Neural cell (in vitro differentiated cells): ENCODE results near the gene ZDHHC14. TPM values are rescaled to one million over a fixed set of nuclear protein-coding genes. Genes with fewer than 3 reads are reported as not detected.

Experiments used
- H2AFZ ChIP-seq: fragments of 200-600, 300-800 bp; sonication (generic), shearing (Covaris generic); 2 replicates; pipeline ENCODE4 v1.6.0; 2014; ENCODE audit warnings: low read depth, mild to moderate bottlenecking, antibody characterized with exemption, low read length, moderate library complexity
- H3F3A ChIP-seq: fragments of 200-600 bp; shearing (Covaris generic); 2 replicates; pipeline ENCODE4 v1.6.1; 2016; ENCODE audit warnings: mild to moderate bottlenecking, moderate library complexity, mixed read lengths, antibody characterized with exemption, low read length; ENCODE audit not compliant: insufficient read depth, poor library complexity, severe bottlenecking
- H3K27ac ChIP-seq: fragments of 200-600, 300-800 bp; sonication (generic), shearing (Covaris generic); 2 replicates; pipeline ENCODE4 v1.5.1; 2014; ENCODE audit warnings: mild to moderate bottlenecking, low read length, moderate library complexity
- H3K27me3 ChIP-seq: fragments of 300-800, 200-600 bp; sonication (generic), shearing (Covaris generic); 2 replicates; pipeline ENCODE4 v1.6.0; 2014; ENCODE audit warnings: mild to moderate bottlenecking, low read depth, low read length, moderate library complexity; ENCODE audit not compliant: insufficient read depth
- H3K36me3 ChIP-seq: fragments of 300-800, 200-600 bp; sonication (generic), shearing (Covaris generic); 2 replicates; pipeline ENCODE4 v1.5.1; 2014; ENCODE audit warnings: mild to moderate bottlenecking, antibody characterized with exemption, low read length, moderate library complexity; ENCODE audit not compliant: insufficient read depth
- H3K4me2 ChIP-seq: fragments of 300-800, 200-600 bp; sonication (generic), shearing (Covaris generic); 2 replicates; pipeline ENCODE4 v1.6.0; 2014; ENCODE audit warnings: mild to moderate bottlenecking, low read length
- H3K4me3 ChIP-seq: fragments of 300-800, 200-600 bp; sonication (generic), shearing (Covaris generic); 2 replicates; pipeline ENCODE4 v1.5.1; 2014; ENCODE audit warnings: mild to moderate bottlenecking, low read length, moderate library complexity
- H3K79me2 ChIP-seq: fragments of 200-600 bp; shearing (Covaris generic); replicated peaks from 2 replicates; pipeline ENCODE4 v1.6.0; 2014; ENCODE audit warnings: mild to moderate bottlenecking, low read length, moderate library complexity; ENCODE audit not compliant: insufficient read depth
- H3K9ac ChIP-seq: fragments of 300-800, 200-600 bp; sonication (generic), shearing (Covaris generic); 2 replicates; pipeline ENCODE4 v1.6.1; 2016; ENCODE audit warnings: mild to moderate bottlenecking, low read length, mixed read lengths
- H3K9me2 ChIP-seq: fragments of 200-600 bp; shearing (Covaris generic); 2 replicates; pipeline ENCODE4 v1.6.1; 2016; ENCODE audit warnings: mild to moderate bottlenecking, low read length, mixed read lengths; ENCODE audit not compliant: insufficient read depth
- H3K9me3 ChIP-seq: fragments of 200-600, 300-800 bp; sonication (generic), shearing (Covaris generic); 2 replicates; pipeline ENCODE4 v1.6.1; 2016; ENCODE audit warnings: mild to moderate bottlenecking, mixed run types, low read length, moderate library complexity, mixed read lengths
- H4K20me1 ChIP-seq: fragments of 200-600 bp; shearing (Covaris generic); 2 replicates; pipeline ENCODE4 v1.6.1; 2016; ENCODE audit warnings: mild to moderate bottlenecking, mixed run types; ENCODE audit not compliant: insufficient read depth
- CTCF ChIP-seq: fragments of 450-650 bp; IDR thresholded peaks from 2 replicates; pipeline ENCODE4 v1.5.1; 2014; ENCODE audit warnings: antibody characterized with exemption, mild to moderate bottlenecking, moderate library complexity; ENCODE audit not compliant: poor library complexity, severe bottlenecking
- EP300 ChIP-seq: fragments of 450-650 bp; conservative IDR thresholded peaks from 2 replicates; pipeline ENCODE4 v1.6.1; 2014; ENCODE audit warnings: antibody characterized with exemption, mild to moderate bottlenecking, moderate library complexity; ENCODE audit not compliant: poor library complexity, severe bottlenecking
- EZH2 ChIP-seq: fragments of 200-600, 300-800 bp; shearing (Covaris generic), sonication (generic); IDR thresholded peaks from 2 replicates; pipeline ENCODE4 v1.6.1; 2014; ENCODE audit warnings: antibody characterized with exemption, low read length, borderline replicate concordance, mild to moderate bottlenecking; ENCODE audit not compliant: insufficient read depth, poor library complexity, severe bottlenecking
- MXI1 ChIP-seq: fragments of 450-650 bp; conservative IDR thresholded peaks from 2 replicates; pipeline ENCODE4 v1.6.1; 2014; ENCODE audit warnings: antibody characterized with exemption, mild to moderate bottlenecking; ENCODE audit not compliant: poor library complexity, severe bottlenecking
- POLR2AphosphoS5 ChIP-seq: IDR thresholded peaks from 2 replicates; pipeline ENCODE4 v1.6.1; 2012
- RAD21 ChIP-seq: fragments of 450-650 bp; conservative IDR thresholded peaks from 2 replicates; pipeline ENCODE4 v1.6.1; 2014; ENCODE audit warnings: antibody characterized with exemption, mild to moderate bottlenecking, moderate library complexity
- REST ChIP-seq: IDR thresholded peaks from 2 replicates; pipeline ENCODE4 v1.6.1; 2012; ENCODE audit warnings: borderline replicate concordance
- SMC3 ChIP-seq: fragments of 450-650 bp; conservative IDR thresholded peaks from 2 replicates; pipeline ENCODE4 v1.6.1; 2014; ENCODE audit warnings: antibody characterized with exemption, mild to moderate bottlenecking, moderate library complexity; ENCODE audit not compliant: poor library complexity
- TAF1 ChIP-seq: IDR thresholded peaks from 2 replicates; pipeline ENCODE4 v1.6.1; 2012; ENCODE audit warnings: low read depth
- polyA plus RNA-seq: library from polyadenylated mRNA; depleted of rRNA; stranded (reverse); fragments of >200 nt; gene quantifications from 2 replicates; pipeline ENCODE4 v1.2.3, GENCODE V29; 2014

ZDHHC14 gene
- polyA plus RNA-seq, 1 donor from 2014 or later, result 4.1 TPM

GRCh38 chr6:157547112-157547511 is 166.1 kb downstream of the ZDHHC14 start:
- no peaks in the 10 kb centered on the region for H3K27me3 ChIP-seq
- no peak overlapping the region for H3K4me2 ChIP-seq
- no peak overlapping the region for H2AFZ ChIP-seq
- no peaks in the 10 kb centered on the region for H4K20me1 ChIP-seq
- H3K9ac ChIP-seq, result no peak overlapping the region
- no peaks in the 10 kb centered on the region for H3F3A ChIP-seq
- TF ChIP-seq MXI1 (no peak), EZH2 (no peak), POLR2AphosphoS5 (no peak), REST (no peak), CTCF (no peak), SMC3 (no peak), RAD21 (no peak), EP300 (no peak), TAF1 (no peak)
- H3K79me2 ChIP-seq, result no peaks in the 10 kb centered on the region
- peaks cover 5% of the 10 kb centered on the region for H3K9me3 ChIP-seq
- no peak overlapping the region for H3K27ac ChIP-seq
- H3K36me3 ChIP-seq, result no peaks in the 10 kb centered on the region
- no peak overlapping the region for H3K4me3 ChIP-seq
- no peaks in the 10 kb centered on the region for H3K9me2 ChIP-seq

GRCh38 chr6:157548635-157549467 is 167.9 kb downstream of the ZDHHC14 start:
- H3K9me2 ChIP-seq, result no peaks in the 10 kb centered on the region
- H2AFZ ChIP-seq, result no peak overlapping the region
- no peak overlapping the region for H3K4me3 ChIP-seq
- no peak overlapping the region for H3K4me2 ChIP-seq
- H4K20me1 ChIP-seq, result no peaks in the 10 kb centered on the region
- no peaks in the 10 kb centered on the region for H3K36me3 ChIP-seq
- no peak overlapping the region for H3K27ac ChIP-seq
- TF ChIP-seq REST, result no peak
- no peak for TF ChIP-seq MXI1
- TF ChIP-seq EZH2, result no peak
- TF ChIP-seq EP300, result no peak
- no peak for TF ChIP-seq CTCF
- no peak for TF ChIP-seq SMC3
- no peak for TF ChIP-seq RAD21
- no peak for TF ChIP-seq POLR2AphosphoS5
- no peak for TF ChIP-seq TAF1
- H3K9me3 ChIP-seq, result peaks cover 5% of the 10 kb centered on the region
- no peaks in the 10 kb centered on the region for H3K79me2 ChIP-seq
- no peak overlapping the region for H3K9ac ChIP-seq
- H3F3A ChIP-seq, result no peaks in the 10 kb centered on the region
- no peaks in the 10 kb centered on the region for H3K27me3 ChIP-seq
